AG04450 (cell line): ENCODE measurements around the gene SPEN. TPM values are rescaled to one million over a fixed set of nuclear protein-coding genes. Genes with fewer than 3 reads are reported as not detected.
"Not testable (repeated sequence)": the region's sequence is repeated elsewhere in the genome, so short reads cannot be mapped to it uniquely, and the experiment has no call there.

Source experiments
- CTCF ChIA-PET: fragments of 300-600, 350-600 bp; formaldehyde crosslinking; extraction: SDS; loops from one replicate; lab custom pipeline; 2022; ENCODE audit warnings: antibody characterized with exemption, inconsistent platforms; lab: Charles Lee
- POLR2A ChIA-PET: fragments of 350-600 bp; formaldehyde crosslinking; extraction: SDS; loops from one replicate; lab custom pipeline; 2021; ENCODE audit warnings: antibody characterized with exemption, inconsistent platforms; lab: Yijun Ruan, JAX
- DNase-seq: peaks from one replicate; pipeline ENCODE4 v3.0.0-alpha.2; 2011; ENCODE audit warnings: low read depth, low spot score
- H3K27ac ChIP-seq: one replicate; pipeline ENCODE4 v1.5.1; 2012; ENCODE audit warnings: low read depth, low read length, control low read depth
- H3K27me3 ChIP-seq: one replicate; pipeline ENCODE4 v1.6.0; 2012; ENCODE audit warnings: low read length; ENCODE audit not compliant: control insufficient read depth, insufficient read depth
- H3K4me3 ChIP-seq: 2 replicates; pipeline ENCODE4 v1.5.1; 2011; ENCODE audit warnings: mild to moderate bottlenecking, low read depth, low read length, control low read depth
- H3K9me3 ChIP-seq: 2 replicates; pipeline ENCODE4 v1.5.1; 2012; ENCODE audit warnings: low read length; ENCODE audit not compliant: control insufficient read depth, insufficient read depth
- polyA plus RNA-seq: library from polyadenylated mRNA; depleted of rRNA; stranded (reverse); fragments of >200 nt; gene quantifications from 2 replicates; pipeline ENCODE4 v1.2.3, GENCODE V29; 2011
- TF ChIP-seq, protein P1 (sequence below): IDR thresholded peaks from 2 replicates; pipeline ENCODE4 v1.5.1; 2011; ENCODE audit warnings: low read depth, low read length, control low read depth, inconsistent platforms

The SPEN gene
- polyA plus RNA-seq, 1 experiment = 5.2 TPM

DNA sequence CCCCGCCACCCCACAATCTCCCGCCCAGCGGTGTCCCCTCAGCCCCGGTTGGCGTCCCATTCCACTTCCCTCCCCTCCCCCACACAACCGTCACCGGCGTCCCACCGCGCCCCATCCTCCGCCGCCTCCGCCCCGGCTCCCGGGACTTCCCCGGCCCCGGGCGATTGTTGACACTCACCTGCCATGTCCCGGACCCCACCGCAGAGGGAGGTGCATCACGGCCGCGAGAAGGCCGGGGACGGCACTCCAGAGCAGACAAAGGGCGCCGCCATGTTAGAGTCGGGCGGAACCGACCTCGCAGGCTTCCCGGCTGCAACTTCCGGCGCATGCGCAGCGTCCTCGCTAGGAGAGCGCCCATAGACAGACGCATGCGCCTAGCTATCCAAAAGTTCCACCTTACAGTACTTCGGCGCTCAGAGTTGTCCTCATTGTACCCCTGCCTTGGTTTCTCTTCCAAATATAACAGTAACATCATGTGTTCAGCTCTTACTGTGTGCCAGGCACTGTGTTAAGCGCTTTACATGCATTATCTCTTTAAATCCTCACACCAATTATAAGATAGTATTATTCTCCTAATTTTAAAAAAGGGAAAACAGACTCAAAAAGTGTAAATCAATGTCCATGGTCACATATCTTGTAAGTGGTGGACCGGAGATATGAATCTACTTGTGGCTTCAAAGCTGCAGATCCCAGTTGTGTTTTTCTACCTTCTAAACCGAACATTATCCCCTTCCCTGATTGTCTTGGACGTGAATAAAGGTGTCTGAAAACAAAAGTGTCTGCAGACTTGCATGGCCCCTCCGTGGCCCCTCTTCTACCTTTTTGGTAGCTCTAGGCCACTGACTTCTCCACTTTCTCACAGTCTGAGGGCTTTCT, 128.5 kb downstream of the SPEN start, which contains the start of gene ZBTB17:
ZBTB17 (minus strand) TSS at position 297 of the 876 bp plus-strand sequence. CDS start 27,606 bp downstream, outside the sequence.
- H3K27ac ChIP-seq = peak within 1 kb of the TSS; percentile 81
- TF ChIP-seq, protein P1, sequence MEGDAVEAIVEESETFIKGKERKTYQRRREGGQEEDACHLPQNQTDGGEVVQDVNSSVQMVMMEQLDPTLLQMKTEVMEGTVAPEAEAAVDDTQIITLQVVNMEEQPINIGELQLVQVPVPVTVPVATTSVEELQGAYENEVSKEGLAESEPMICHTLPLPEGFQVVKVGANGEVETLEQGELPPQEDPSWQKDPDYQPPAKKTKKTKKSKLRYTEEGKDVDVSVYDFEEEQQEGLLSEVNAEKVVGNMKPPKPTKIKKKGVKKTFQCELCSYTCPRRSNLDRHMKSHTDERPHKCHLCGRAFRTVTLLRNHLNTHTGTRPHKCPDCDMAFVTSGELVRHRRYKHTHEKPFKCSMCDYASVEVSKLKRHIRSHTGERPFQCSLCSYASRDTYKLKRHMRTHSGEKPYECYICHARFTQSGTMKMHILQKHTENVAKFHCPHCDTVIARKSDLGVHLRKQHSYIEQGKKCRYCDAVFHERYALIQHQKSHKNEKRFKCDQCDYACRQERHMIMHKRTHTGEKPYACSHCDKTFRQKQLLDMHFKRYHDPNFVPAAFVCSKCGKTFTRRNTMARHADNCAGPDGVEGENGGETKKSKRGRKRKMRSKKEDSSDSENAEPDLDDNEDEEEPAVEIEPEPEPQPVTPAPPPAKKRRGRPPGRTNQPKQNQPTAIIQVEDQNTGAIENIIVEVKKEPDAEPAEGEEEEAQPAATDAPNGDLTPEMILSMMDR = no peak; the same call in 1 of the 2 replicates
- DNase-seq = peak; percentile 83
- H3K27me3 ChIP-seq = peaks cover 2% of the 10 kb centered on the region
- no peaks in the 10 kb centered on the region; the same call in 1 of the 2 replicates for H3K9me3 ChIP-seq
- peak within 1 kb of the TSS; percentile 76 for H3K4me3 ChIP-seq
- ChIA-PET CTCF (interaction anchor here (0.9 to 1.7 kb wide), 3 partner anchors 10 to 184 kb away, joined by 3 to 8 read pairs (median 6); no protein-coding TSS in a partner anchor), POLR2A (interaction anchor here (0.6 to 1.5 kb wide), 4 partner anchors 32 to 198 kb away, joined by 3 to 5 read pairs (median 4); no protein-coding TSS in a partner anchor)

GRCh38 chr1:15977947-15978346, 130.4 kb downstream of the SPEN start:
- DNase-seq, H3K9me3 ChIP-seq, H3K27ac ChIP-seq, CTCF ChIA-PET, H3K4me3 ChIP-seq, H3K27me3 ChIP-seq, POLR2A ChIA-PET: not testable (repeated sequence)

GRCh38 chr1:15981679-15982078, 134.2 kb downstream of the SPEN start:
- POLR2A ChIA-PET = no interaction called here
- DNase-seq = no peak
- H3K27me3 ChIP-seq = peaks cover 2% of the 10 kb centered on the region
- TF ChIP-seq, protein P1 = no peak
- H3K27ac ChIP-seq = no peak overlapping the region
- H3K4me3 ChIP-seq = no peak overlapping the region
- no peaks in the 10 kb centered on the region; the same call in 1 of the 2 replicates for H3K9me3 ChIP-seq
- CTCF ChIA-PET = no interaction called here

GRCh38 chr1:15983275-15983674, 135.8 kb downstream of the SPEN start:
- ChIA-PET POLR2A (no interaction called here), CTCF (interaction anchor here (0.9 kb wide), 1 partner anchor 11 kb away, joined by 3 read pairs; no protein-coding TSS in a partner anchor)
- Histone ChIP-seq H3K9me3 (no peaks in the 10 kb centered on the region), H3K27ac (no peak overlapping the region), H3K4me3 (no peak overlapping the region), H3K27me3 (peaks cover 2% of the 10 kb centered on the region)
- DNase-seq = no peak
- TF ChIP-seq, protein P1 = no peak

- Histone ChIP-seq H3K27ac (no peak overlapping the region), H3K4me3 (no peak overlapping the region), H3K27me3 (peaks cover 2% of the 10 kb centered on the region), H3K9me3 (no peaks in the 10 kb centered on the region; the same call in 1 of the 2 replicates)
- ChIA-PET CTCF (interaction anchor here (1.5 to 1.6 kb wide), 2 partner anchors 9 to 170 kb away, joined by 6 to 11 read pairs; no protein-coding TSS in a partner anchor), POLR2A (no interaction called here)
- TF ChIP-seq, protein P1 = no peak
- no peak for DNase-seq
Observed at GRCh38 chr1:15985611-15986297, 138.2 kb downstream of the SPEN start.
